PC-9 (cell line): ENCODE measurements around the gene PROSER2. TPM values are rescaled to one million over a fixed set of nuclear protein-coding genes. Genes with fewer than 3 reads are reported as not detected.

Experiments used
- BruUV-seq: library from RNA; stranded (reverse); fragments of 400-500 nt; replicated peaks from 2 replicates; lab custom pipeline; 2021; lab: Mats Ljungman, UMichigan
- CTCF ChIA-PET: fragments of 300-600 bp; sonication (Branson Sonifier 250); formaldehyde crosslinking; loops from one replicate; lab custom pipeline; 2022; ENCODE audit warnings: antibody characterized with exemption; lab: Charles Lee
- POLR2A ChIA-PET: fragments of 300-600 bp; sonication (Branson Sonifier 250); formaldehyde crosslinking; loops from one replicate; lab custom pipeline; 2022; ENCODE audit warnings: antibody characterized with exemption; ENCODE audit not compliant: unreplicated experiment; lab: Charles Lee
- DNase-seq, 2 experiments: peaks; one replicate each; pipeline versions ENCODE4 v3.0.0 to v3.0.0-alpha.2; 2015 to 2022; ENCODE audit warnings: mixed read lengths in 1 of 2
- H2AFZ ChIP-seq: fragments of 200-600 bp; sonication (generic); 2 replicates; pipeline ENCODE4 v1.8.1; 2017; ENCODE audit warnings: antibody characterized with exemption
- H3F3A ChIP-seq: fragments of 200-600 bp; sonication (generic); 2 replicates; pipeline ENCODE4 v1.8.1; 2017; ENCODE audit warnings: antibody characterized with exemption, mild to moderate bottlenecking, low read depth; ENCODE audit not compliant: insufficient read depth
- H3K27ac ChIP-seq: fragments of 200-600 bp; sonication (generic); 2 replicates; pipeline ENCODE4 v1.6.1; 2016; ENCODE audit warnings: mixed run types
- H3K27me3 ChIP-seq: fragments of 200-600 bp; sonication (generic); 2 replicates; pipeline ENCODE4 v1.6.1; 2016; ENCODE audit warnings: low read depth, mixed run types; ENCODE audit not compliant: insufficient read depth
- H3K36me3 ChIP-seq: fragments of 200-600 bp; sonication (generic); 2 replicates; pipeline ENCODE4 v1.6.1; 2016; ENCODE audit warnings: low read depth, mixed run types
- H3K4me1 ChIP-seq: fragments of 200-600 bp; sonication (generic); replicated peaks from 2 replicates; pipeline ENCODE4 v1.6.1; 2016; ENCODE audit warnings: mixed run types; ENCODE audit not compliant: insufficient read depth
- H3K4me2 ChIP-seq: fragments of 200-600 bp; sonication (generic); 2 replicates; pipeline ENCODE4 v1.6.1; 2017; ENCODE audit warnings: mixed run types
- H3K4me3 ChIP-seq: fragments of 200-600 bp; sonication (generic); 2 replicates; pipeline ENCODE4 v1.6.1; 2016; ENCODE audit warnings: mixed run types
- H3K79me2 ChIP-seq: fragments of 200-600 bp; sonication (generic); 2 replicates; pipeline ENCODE4 v1.6.1; 2017; ENCODE audit warnings: low read depth, mixed run types
- H3K9me2 ChIP-seq: fragments of 200-600 bp; sonication (generic); 2 replicates; pipeline ENCODE4 v1.8.1; 2017; ENCODE audit warnings: mild to moderate bottlenecking; ENCODE audit not compliant: insufficient read depth
- H3K9me3 ChIP-seq: fragments of 200-600 bp; sonication (generic); 2 replicates; pipeline ENCODE4 v1.8.1; 2016; ENCODE audit warnings: low read depth; ENCODE audit not compliant: insufficient read depth
- H4K20me1 ChIP-seq: fragments of 200-600 bp; sonication (generic); 2 replicates; pipeline ENCODE4 v1.8.1; 2017; ENCODE audit not compliant: insufficient read depth
- CTCF ChIP-seq: fragments of 200-600 bp; sonication (generic); conservative IDR thresholded peaks from 2 replicates; pipeline ENCODE4 v1.6.1; 2017; ENCODE audit warnings: mixed run types, antibody characterized with exemption, mild to moderate bottlenecking, moderate library complexity
- EZH2 ChIP-seq: fragments of 200-600 bp; sonication (generic); IDR thresholded peaks from 2 replicates; pipeline ENCODE4 v1.8.0; 2017; ENCODE audit warnings: antibody characterized with exemption, low read depth
- intact Hi-C: fragments of 100-400 bp; cut with micrococcal nuclease; formaldehyde crosslinking; loops from one replicate; pipeline ENCODE4 v1.10.0; 2022; ENCODE audit not compliant: unreplicated experiment
- total RNA-seq: library from RNA; stranded (reverse); gene quantifications from 2 replicates; pipeline ENCODE4 v1.2.3, GENCODE V29; 2021

The PROSER2 gene
- total RNA-seq, 1 experiment from 2014 or later, result 66.6 TPM

- Histone ChIP-seq H4K20me1 (no peaks in the 10 kb centered on the region), H3K4me2 (no peak overlapping the region), H2AFZ (no peak overlapping the region), H3K4me1 (peaks cover 33% of the 10 kb centered on the region), H3K27ac (no peak overlapping the region), H3K9me3 (no peaks in the 10 kb centered on the region), H3F3A (peaks cover 18% of the 10 kb centered on the region), H3K4me3 (no peak overlapping the region), H3K36me3 (no peaks in the 10 kb centered on the region), H3K79me2 (no peaks in the 10 kb centered on the region), H3K9me2 (no peaks in the 10 kb centered on the region), H3K27me3 (no peaks in the 10 kb centered on the region)
- POLR2A ChIA-PET, result interaction anchor here (0.5 kb wide), 1 partner anchor 13 kb away, joined by 3 read pairs; no protein-coding TSS in a partner anchor
- intact Hi-C loops, result no loop called here
- BruUV-seq, result no TSS peak
- CTCF ChIA-PET, result no interaction called here
- no peak for DNase-seq
- no peak for TF ChIP-seq CTCF
- no peak for TF ChIP-seq EZH2
Observed at GRCh38 chr10:11895108-11895466, 71.9 kb downstream of the PROSER2 start.

GRCh38 chr10:11895598-11895997, 72.4 kb downstream of the PROSER2 start:
- DNase-seq, result no peak
- no peaks in the 10 kb centered on the region for H3K27me3 ChIP-seq
- no peaks in the 10 kb centered on the region for H3K79me2 ChIP-seq
- no peaks in the 10 kb centered on the region for H3K9me2 ChIP-seq
- BruUV-seq, result no TSS peak
- H3F3A ChIP-seq, result peaks cover 18% of the 10 kb centered on the region
- ChIA-PET POLR2A (interaction anchor here (0.5 kb wide), 1 partner anchor 14 kb away, joined by 3 read pairs; no protein-coding TSS in a partner anchor), CTCF (no interaction called here)
- no peak overlapping the region for H3K4me2 ChIP-seq
- H4K20me1 ChIP-seq, result no peaks in the 10 kb centered on the region
- H3K4me1 ChIP-seq, result peaks cover 33% of the 10 kb centered on the region
- intact Hi-C loops, result no loop called here
- H3K27ac ChIP-seq, result no peak overlapping the region
- H3K4me3 ChIP-seq, result no peak overlapping the region
- no peak overlapping the region for H2AFZ ChIP-seq
- no peaks in the 10 kb centered on the region for H3K36me3 ChIP-seq
- TF ChIP-seq EZH2 (no peak), CTCF (no peak)
- H3K9me3 ChIP-seq, result no peaks in the 10 kb centered on the region

GRCh38 chr10:11896549-11897200, 73.5 kb downstream of the PROSER2 start:
- no peak overlapping the region for H3K4me2 ChIP-seq
- no peaks in the 10 kb centered on the region for H3K27me3 ChIP-seq
- H3K9me3 ChIP-seq, result no peaks in the 10 kb centered on the region
- no peaks in the 10 kb centered on the region for H3K9me2 ChIP-seq
- peaks cover 18% of the 10 kb centered on the region for H3F3A ChIP-seq
- no TSS peak for BruUV-seq
- TF ChIP-seq CTCF, result no peak
- no peak for TF ChIP-seq EZH2
- H3K79me2 ChIP-seq, result no peaks in the 10 kb centered on the region
- H3K4me3 ChIP-seq, result no peak overlapping the region
- ChIA-PET POLR2A (interaction anchor here (0.6 to 0.7 kb wide), 2 partner anchors 11 to 16 kb away, joined by 4 to 8 read pairs; no protein-coding TSS in a partner anchor), CTCF (interaction anchor here (0.6 to 2.3 kb wide), 2 partner anchors 14 to 1802 kb away, joined by 6 to 12 read pairs; no protein-coding TSS in a partner anchor)
- no peaks in the 10 kb centered on the region for H4K20me1 ChIP-seq
- intact Hi-C loops, result no loop called here
- H3K36me3 ChIP-seq, result no peaks in the 10 kb centered on the region
- peaks cover 33% of the 10 kb centered on the region for H3K4me1 ChIP-seq
- no peak for DNase-seq
- H2AFZ ChIP-seq, result no peak overlapping the region
- H3K27ac ChIP-seq, result peak overlapping the region; percentile 99
